GM19193 (cell line): ENCODE results near the gene C11orf68.

ENCODE experiments used
- POLR2A ChIP-seq: IDR thresholded peaks from 4 replicates; pipeline ENCODE4 v1.6.1; 2011; ENCODE audit not compliant: insufficient read depth, insufficient read length; ENCODE audit errors: extremely low read depth

C11orf68 gene

DNA sequence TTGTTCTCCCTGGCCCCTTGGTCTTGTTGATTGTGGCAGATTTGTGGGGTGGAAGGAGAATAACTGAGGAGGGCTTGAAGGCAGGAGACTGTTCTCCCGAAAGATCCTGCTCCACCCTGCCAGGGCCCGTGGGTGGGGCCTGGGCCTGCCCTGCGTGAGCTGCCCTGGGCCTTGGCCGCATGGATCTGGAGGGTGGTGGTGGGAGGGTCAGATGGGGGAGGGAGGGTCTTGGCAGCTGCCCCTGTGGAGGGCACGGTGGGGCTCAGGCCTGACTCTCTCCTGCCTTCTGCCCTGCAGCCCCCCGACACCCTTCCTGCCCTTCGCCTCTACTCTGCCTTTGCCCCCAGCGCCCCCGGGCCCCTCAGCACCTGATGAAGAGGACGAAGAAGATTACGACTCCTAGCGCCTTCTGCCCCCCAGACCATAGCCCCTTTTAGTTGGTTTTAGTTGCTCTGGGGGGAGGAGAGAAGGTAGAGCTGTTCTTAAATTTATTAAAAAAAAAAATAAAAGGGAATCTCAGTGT, 2.2 kb upstream of the C11orf68 start:
- TF ChIP-seq POLR2A, result no peak

DNA sequence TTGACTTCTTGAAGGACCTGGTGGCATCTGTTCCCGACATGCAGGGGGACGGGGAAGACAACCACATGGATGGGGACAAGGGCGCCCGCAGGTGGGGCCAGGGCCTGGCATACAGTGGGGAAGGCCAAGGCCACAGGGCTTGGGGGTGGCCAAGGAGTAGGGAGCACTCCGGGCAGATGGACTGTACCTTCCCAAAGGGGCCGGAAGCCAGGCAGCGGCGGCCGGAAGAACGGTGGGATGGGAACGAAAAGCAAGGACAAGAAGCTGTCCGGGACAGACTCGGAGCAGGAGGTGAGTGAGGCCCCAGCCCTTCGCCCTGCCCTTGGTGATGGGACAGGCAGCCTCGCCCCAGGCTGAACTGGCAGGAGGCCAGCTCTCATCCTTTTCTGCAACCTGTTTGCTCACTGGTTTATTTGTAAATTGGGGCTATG, 1.5 kb upstream of the C11orf68 start:
- TF ChIP-seq POLR2A, result no peak

DNA sequence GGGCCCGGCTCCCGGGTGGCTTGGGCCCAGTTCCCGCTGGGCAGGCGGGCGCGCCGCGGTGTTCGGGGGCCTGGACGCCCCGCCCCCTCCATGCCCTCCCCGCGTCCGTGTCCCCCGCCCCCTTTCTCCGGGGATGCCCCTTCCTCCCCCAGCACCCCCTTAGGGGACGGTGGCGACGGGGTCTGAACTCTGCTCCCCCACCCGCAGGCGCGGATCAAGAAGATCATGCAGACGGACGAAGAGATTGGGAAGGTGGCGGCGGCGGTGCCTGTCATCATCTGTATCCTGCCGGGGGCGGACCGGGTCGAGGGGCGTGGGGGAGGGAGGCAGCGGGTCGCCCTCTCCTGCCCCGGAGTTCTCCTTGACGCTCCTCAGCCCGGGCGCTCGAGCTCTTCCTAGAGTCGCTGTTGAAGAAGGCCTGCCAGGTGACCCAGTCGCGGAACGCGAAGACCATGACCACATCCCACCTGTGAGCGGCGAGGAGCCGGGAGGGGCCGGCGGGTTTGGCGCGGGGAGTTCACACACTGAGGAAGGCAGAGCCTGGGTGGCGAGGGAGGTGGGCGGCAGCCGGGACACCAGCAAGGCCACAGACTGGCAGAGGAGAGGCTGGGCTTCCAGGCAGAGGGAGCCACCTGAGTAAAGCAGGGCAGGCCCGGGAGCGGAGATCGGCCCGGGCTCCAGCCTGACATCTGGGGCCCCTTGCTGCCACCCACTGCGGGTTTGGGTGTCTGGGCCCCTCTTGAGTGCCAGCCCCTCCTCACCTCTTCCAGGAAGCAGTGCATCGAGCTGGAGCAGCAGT, 910 bp upstream of the C11orf68 start:
- no peak for TF ChIP-seq POLR2A

DNA sequence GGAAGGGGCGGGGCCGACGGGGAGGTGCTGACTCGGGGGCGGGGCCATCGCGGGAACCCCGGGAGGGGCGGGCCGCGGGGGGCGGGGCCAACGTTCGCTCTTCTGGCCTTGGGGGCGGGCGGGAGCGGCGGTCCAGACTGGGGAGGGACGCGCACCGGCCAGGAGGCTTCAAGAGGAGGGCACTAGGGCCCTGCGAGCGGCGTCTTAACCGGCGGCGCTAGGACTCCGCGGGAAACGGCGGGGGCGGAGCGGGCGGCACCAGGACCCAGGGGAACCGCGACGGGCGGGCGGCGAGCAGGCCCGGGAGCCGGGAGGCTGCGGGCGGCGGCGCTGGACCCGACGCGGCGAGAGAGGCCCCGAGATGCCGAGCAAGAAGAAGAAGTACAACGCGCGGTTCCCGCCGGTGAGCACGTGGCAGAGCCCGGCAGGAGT, 295 bp upstream of the C11orf68 start, which contains the start of gene DRAP1:
TSS of gene DRAP1 (plus strand) at position 286 of the 432 bp plus-strand sequence. CDS start at position 362, 76 bp downstream.
- peak; percentile 30 for TF ChIP-seq POLR2A

DNA sequence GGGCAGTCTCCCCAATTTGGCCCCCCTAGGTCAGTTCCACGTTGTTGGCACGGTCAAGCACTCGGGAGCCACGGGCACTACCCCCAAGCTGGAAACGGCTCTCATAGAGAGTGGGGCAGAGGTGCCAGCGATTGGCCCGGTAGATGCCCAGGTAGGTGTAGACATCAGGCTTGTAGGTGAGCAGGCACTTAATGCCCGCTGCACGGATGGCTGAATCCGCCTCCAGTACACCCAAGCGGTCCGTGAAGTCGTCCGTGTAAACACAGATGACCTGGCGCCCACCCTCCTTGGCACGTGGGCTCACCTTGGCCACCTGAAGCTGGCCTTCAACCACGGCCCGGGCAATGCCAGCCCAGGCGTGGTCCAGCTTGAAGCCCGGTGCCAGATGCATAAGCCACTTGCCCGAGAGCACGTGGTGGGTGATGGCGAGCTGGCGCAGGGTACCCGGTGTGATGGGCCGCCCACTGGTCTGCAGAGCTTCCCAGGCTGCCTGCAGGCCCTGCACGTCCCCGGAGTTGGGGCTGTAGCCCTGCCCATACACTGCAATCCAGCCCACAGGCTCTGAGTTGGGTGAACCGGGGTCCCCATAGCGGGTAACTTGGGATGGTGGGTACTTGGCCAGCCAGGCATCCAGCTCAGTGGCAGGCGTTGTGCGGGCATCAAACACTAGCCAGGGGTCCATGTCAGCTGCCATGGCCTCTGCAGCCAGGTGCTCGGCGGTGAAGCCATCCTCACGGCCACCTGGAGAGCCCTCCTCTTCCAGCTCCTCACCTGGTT, 1.2 kb downstream of the C11orf68 start:
- no peak for TF ChIP-seq POLR2A

DNA sequence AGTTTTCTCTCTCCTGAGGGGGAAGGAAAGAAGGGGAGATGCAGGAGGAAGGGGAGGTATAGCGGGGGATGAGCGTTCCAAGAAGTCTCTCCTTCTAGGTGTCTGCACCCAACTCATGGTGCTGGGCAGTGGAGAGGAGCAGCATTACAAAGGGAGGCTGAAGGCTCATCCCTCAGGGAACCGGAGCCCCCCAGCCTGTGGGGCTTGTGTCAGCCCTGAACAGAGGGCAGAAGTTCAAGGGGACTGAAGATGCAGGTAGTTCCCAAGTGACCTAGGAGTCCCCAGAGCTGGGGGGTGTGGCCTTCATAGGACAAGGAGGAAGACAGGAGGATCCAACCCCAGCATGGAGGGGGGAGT, 1.8 kb downstream of the C11orf68 start:
- no peak for TF ChIP-seq POLR2A

DNA sequence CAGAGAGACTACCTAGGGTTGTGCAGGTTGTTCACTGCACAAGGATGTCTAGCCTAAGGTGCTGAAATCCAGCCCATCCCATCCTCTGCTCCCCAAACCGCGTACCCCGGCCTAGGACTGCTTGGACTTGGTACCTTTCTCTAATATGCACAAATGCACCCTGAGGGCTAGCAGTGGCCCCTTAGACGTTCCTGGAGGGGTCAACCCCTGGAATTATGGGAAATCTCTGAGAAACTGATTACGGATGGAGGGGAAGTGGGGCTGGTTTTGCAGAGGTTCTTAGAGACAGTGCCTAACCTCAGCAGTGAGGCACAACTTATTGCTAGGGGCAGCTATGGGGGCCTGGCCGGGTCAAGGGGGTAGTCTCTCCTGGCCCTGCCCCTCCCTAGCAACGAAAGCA, 2.5 kb downstream of the C11orf68 start:
- TF ChIP-seq POLR2A, result no peak

DNA sequence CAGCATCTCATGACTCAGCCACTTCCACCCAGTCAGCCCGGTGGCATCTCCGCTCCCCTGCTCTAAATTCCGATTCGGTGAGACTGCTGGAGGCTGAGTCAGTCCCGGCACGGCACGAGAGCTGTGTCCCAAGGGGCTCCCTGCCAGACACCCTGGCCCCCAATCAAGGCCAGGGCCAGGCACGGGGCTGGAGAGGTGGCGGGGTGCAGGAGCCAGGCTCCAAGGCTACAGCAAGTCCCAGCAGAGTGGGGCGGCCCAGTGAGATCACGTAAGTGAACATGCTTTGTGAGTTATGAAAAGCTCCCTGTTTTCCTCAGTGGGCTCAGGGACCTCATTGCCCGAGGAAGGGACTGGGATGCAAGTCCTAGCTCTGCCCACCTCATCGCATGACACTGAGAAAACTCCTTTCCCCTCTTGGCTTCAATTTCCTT, 3.0 kb downstream of the C11orf68 start:
- peak; percentile 11 for TF ChIP-seq POLR2A

DNA sequence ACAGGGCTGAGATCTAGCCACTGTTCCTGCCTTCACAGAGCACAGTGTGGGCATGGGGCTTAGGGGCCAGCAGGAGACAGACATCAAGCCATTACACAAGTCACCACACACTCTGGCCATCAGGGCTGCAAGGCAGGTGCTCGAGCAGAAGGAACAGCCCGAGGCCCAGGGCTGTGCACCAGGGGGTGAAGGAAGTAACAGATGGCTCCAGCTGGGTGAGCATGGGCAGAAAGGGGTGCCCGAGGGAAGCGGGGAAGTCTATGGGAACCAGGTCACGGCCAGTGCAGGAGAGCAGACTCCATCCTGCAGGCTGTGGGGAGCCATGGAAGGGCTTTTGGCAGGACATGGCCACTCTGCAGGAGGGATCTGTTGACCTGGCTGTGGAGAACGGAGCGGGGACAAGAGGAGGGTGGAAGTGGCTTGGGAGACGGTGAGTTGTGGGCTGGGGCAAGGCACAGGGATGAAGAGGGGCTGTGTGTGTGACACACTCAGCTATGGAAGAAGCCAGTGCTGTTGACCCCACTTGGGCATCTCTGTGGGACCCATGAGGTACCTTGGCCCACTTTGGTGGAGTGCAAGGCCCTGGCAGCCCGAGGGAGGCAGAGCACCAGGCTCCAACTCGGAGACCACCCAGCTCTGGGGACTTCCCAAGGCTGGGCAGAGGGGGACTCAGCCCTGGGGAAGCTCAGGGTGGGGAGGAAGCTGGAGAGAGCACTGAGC, 3.6 kb downstream of the C11orf68 start:
- TF ChIP-seq POLR2A, result peak; percentile 15

DNA sequence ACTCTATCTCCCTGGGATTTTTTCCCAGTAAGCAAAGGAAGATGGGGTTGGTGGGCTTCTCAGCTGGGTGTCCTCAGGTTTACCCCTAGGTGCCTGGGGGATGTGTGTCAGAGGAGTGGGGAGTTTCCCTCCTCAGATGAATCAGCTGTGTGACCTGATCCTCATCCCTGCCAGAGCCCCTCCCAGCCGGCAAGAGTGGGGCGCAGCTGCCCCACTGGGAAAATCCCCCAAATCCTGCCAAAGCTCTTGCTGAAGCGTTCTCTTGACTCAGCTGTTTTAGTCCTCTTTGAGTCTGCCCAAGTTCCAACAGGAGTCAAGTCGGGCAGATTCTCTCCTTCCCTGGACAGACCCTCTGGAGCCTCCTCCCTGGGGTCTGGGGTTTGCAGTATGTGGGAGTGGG, 6.0 kb downstream of the C11orf68 start:
- TF ChIP-seq POLR2A, result no peak

DNA sequence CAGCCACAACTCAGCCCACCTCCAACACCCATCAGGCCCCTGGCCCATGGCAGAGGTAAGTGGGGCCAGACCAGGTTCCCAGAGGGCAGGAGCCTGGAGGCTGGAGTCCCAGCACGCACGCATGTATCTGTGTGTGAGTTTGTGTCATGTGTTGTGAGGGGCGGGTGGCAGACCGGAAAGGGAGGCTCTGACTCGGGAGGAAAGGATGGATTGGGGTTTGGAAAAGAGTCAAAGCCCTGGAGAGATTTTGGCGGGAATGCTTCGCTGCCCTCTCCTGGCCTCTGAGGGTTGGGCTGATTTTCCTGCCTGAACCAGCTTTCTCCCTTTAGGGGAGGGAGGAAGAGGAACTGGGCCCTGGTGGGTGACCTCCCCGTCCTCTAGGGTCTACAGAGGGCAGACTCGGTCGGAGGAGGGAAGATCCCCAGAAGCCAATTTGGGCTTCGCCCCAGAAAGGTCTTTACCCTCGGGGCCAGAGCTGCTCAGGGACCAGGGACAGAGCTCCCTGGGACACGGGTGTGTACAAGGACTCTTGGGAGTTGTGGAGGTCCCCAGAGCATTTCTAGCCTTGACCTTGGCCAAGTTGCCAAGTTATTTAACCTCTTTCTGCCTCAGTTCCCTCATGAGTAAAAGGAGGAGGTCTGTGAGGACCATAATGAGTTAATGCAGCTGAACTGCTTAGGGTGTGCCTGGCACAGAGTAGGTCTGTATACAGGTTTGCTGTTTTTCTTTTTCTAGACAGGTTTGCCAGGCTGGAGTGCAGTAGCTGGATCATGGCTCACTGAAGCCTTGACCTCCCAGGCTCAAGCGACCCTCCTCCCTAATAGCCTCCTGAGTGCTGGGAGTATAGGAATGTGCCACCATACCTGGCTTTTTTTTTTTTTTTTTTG, 6.9 kb downstream of the C11orf68 start:
- no peak for TF ChIP-seq POLR2A

DNA sequence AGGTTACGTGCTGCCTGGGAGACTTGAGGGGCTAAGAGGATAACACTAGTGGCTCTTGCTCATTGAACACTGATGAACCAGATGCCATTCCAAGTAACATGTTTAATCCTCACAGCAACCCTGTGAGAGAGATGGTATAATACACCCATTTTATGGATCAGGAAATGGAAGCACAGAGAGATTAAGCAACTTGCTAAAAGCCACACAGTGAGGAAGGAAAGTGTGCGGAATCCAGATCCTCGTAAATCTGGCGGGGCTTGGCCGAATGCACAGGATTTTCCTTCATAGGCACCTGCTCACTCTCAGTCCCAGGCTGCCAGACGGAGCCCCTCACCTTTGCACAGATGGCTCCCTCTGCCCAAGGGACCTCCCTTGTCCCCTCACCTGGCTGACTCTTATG, 11.0 kb downstream of the C11orf68 start:
- no peak for TF ChIP-seq POLR2A

DNA sequence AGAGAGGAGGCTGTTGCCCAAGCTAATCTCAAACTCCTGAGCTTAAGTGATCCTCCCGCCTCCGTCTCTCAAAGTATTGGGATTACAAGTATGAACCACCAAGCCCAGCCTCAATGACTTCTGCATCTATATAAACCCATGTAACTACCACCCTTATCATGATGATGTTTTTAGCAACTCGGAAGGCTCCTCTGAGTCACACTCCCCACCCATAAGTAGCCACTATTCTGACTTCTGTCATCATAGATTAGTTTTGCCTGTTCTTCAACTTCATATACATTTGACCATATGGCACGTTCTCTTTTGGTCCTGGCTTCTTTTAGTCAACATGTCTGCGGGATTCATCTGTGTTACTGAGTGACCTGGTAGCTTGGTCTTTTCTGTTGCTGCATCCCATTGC, 12.3 kb downstream of the C11orf68 start:
- no peak for TF ChIP-seq POLR2A

DNA sequence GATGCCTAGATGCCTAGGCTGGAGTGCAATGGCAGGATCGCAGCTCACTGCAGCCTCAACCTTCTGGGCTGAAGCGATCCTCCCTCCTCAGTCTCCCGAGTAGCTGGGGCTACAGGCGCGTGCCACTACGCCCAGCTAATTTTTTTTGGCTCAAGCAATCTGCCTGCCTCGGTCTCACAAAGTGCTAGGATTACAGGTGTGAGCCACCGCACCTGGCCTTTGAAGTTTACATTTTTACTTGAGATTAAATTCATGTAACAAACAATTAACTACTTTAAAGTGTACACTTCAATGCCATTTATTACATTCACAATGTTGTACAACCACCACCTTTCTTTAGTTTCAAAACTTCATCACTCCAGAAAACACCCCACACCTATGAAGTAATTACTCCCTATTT, 15.1 kb downstream of the C11orf68 start:
- no peak for TF ChIP-seq POLR2A

DNA sequence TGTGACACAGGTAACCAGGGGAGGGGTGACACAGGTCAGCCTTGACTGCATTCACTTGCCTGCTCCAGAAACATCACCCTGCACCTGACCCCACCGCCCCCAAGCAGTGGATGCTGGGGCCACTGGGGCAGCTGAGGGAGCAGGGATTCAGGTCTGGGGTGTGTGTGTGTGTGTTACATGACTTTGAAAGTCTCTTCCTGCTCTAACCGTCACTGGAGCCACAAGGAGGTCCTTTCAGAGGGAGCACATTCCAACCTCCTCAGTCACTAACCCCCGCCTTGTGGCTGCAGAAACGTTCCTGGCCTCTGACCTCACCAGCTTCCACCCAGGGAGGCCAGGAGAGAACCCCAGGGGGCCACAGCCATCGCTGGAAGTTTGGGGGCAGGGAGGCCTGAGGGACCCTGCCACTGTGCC, 15.8 kb downstream of the C11orf68 start:
- TF ChIP-seq POLR2A, result no peak

DNA sequence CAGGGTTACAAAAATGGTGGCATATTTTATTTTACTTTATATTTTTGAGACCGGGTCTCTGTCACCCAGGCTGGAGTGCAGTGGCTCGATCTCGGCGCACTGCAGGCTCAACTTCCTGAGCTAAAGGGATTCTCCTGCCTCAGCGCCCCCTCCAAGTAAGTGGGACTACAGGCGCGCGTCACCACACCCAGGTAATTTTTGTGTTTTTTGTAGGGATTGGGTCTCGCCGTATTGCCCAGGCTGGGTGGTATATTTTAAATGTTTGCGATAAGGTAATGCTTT, 18.0 kb downstream of the C11orf68 start:
- no peak for TF ChIP-seq POLR2A
